HG03066 (cell line): Measurements from ENCODE around the gene TMCC2.
"Not testable (repeated sequence)": the region's sequence is repeated elsewhere in the genome, so short reads cannot be mapped to it uniquely, and the experiment has no call there.

Experiments used
- ATAC-seq: cut with Tn5 transposase; IDR thresholded peaks from one replicate; pipeline ENCODE4 v1.9.1; 2021; ENCODE audit warnings: low read depth; ENCODE audit not compliant: unreplicated experiment

Gene TMCC2, protein sequence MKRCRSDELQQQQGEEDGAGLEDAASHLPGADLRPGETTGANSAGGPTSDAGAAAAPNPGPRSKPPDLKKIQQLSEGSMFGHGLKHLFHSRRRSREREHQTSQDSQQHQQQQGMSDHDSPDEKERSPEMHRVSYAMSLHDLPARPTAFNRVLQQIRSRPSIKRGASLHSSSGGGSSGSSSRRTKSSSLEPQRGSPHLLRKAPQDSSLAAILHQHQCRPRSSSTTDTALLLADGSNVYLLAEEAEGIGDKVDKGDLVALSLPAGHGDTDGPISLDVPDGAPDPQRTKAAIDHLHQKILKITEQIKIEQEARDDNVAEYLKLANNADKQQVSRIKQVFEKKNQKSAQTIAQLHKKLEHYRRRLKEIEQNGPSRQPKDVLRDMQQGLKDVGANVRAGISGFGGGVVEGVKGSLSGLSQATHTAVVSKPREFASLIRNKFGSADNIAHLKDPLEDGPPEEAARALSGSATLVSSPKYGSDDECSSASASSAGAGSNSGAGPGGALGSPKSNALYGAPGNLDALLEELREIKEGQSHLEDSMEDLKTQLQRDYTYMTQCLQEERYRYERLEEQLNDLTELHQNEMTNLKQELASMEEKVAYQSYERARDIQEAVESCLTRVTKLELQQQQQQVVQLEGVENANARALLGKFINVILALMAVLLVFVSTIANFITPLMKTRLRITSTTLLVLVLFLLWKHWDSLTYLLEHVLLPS

GRCh38 chr1:205227584-205228013 lies at the start of gene TMCC2:
TMCC2 (plus strand) TSS chr1:205227946; CDS start chr1:205228565, 619 bp downstream.
- no peak for ATAC-seq

- ATAC-seq, result no peak
Measured at GRCh38 chr1:205179842-205180241, 47.9 kb upstream of the TMCC2 start.

DNA sequence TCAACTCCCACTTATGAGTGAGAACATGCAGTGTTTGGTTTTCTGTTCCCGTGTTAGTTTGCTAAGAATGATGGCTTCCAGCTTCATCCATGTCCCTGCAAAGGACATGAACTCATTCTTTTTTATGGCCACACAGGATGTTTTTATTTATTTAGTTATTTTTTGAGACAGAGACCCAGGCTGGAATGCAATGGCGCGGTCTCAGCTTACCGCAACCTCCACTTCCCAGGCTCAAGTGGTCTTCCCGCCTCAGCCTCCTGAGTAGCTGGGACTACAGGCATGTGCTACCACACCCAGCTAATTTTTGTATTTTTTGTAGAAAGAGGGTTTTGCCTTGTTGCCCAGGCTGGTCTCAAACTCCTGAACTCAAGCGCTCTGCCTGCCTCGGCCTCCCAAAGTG lies 47.4 kb upstream of the TMCC2 start:
- ATAC-seq, result not testable (repeated sequence)

DNA sequence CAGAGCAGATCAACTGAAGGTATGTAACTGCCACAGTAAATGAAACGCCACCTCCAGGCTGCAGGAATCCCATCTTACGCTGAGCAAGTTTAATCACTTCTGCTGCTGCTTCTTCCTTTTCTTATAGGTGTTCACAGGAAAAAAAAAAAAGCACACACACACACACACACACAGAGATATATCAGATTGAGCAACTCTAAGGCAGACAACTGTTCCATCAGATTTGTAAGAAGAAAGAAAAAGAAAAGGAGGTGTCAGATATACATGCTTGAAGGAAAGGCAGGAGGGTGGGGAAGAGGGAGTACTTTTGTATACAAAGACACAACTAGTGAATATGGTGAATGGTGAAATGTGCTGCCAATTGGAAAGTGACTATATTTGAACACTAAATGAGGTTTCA lies 44.8 kb upstream of the TMCC2 start:
- no peak for ATAC-seq

DNA sequence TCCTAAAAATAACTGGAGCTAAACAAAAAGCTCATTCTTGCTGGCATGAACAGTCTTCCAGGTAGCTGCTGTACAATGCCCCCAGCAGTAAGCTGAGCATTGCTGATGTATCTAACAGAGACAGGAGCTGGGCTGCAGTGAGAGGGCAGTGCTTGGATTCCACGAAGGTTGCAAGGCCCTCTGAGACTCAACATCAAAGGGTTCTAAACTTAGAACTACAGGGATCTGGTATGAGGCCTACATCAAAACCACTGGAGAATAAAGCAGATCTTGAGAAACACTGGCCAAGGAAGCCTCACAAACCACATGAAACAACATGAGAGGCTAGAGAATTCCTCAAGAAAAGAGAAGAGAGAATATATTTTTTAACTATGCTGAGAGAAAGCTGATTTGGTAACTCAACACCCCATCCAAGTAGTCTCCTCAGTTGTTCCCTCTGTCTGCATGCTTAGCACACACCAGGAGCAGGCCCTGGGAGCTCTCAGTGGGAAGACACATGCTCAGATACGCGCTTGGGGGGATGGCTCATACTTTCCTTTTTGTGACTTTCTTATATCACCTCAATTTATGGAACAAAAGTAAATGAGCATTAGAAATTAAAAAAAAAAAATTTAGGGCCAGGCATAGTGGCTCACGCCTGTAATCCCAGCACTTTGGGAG lies 43.9 kb upstream of the TMCC2 start:
- ATAC-seq, result no peak

DNA sequence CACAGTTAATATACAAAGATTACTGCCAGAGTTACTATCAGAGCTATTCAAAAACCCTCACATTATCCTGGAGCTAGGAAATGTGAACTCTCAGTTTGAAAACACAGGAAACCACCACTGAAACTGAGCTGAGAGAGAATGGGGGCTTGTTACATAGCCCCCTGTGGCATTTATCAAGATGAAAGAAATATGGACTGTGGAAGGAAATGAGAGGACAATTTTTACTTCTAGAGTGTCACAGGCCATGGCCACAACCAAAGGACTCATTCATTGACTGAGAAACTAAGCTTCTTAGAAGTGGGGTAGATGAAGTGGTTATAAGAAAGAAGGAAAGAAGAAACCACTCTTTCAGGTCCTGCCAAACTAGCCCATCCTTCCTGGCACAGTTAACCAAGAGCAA lies 41.6 kb upstream of the TMCC2 start:
- ATAC-seq, result no peak

GRCh38 chr1:205187420-205187819 lies 40.3 kb upstream of the TMCC2 start:
- ATAC-seq, result no peak

GRCh38 chr1:205188098-205188497 lies 39.6 kb upstream of the TMCC2 start:
- no peak for ATAC-seq

GRCh38 chr1:205188596-205188995 lies 39.1 kb upstream of the TMCC2 start:
- no peak for ATAC-seq

DNA sequence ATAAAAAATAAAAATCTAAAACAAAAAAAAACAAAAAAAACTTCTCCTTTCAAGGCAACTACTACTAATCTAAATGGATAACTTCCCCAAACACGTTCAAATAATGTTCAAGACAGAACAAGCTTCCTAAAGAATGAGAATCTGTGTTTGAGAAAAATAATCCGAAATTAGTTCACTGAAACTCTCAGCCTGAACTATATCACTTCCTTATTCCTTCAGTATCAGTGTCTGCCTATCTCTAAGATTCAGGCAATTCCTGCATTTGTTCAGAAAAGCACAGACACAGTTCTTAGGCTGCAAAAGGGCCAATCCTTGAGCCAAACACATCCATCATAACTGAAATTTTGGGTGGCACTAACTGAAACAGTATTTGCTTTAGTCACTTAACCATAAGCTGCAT lies 38.6 kb upstream of the TMCC2 start:
- no peak for ATAC-seq

DNA sequence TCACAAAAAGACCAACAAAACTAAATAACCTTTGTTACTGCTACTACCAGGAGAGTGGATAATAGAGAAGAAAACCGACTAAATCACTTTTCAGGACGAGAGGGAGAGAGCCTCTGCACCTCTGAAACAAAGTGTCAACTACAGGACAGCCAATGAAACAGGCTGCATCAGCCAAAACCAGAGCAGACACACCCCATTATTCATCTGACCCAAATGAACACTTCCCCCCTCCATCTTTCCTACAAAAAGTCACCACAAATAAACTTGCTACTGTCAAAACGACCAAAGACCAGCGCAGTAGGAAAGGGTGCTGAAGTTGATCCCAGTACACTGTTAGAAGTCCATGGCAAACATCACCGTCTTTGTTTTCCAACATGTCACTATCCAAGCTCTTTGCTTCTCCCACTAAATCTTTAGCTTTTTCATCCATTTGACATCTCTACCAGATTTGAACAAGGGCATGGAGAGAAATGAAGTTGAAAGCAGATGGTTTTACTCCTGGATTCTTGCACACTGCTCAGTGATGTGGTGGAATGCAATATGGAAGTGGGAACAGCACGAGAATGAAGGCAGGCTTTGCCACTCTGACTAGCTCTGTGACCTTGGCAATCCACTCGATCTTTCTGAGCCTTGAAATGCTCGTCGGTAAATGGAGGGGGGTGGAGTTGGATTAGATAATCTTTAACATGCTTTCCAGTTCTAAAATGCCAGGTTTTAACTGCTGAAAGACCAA lies 36.7 kb upstream of the TMCC2 start:
- ATAC-seq, result no peak

DNA sequence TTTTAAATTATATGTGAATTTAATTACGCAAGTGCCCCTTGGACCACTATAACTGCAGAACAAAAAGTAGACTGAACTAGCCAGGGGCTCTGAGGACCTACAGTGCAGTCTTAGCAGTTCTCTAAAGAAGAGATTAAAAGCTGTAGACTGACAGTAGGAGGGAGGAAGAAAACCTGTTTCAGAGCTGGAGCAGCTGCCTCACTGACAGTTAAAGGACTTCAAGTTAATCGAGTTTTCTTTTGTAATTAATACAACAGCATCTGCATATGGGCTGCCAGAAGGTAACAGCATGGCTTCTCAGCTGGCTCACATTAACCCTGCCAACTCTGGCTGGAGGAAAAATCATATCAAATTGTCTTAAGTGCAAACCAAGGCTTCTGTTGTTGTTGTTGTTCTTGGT lies 36.1 kb upstream of the TMCC2 start:
- ATAC-seq, result no peak

GRCh38 chr1:205192287-205192686 lies 35.5 kb upstream of the TMCC2 start:
- no peak for ATAC-seq

DNA sequence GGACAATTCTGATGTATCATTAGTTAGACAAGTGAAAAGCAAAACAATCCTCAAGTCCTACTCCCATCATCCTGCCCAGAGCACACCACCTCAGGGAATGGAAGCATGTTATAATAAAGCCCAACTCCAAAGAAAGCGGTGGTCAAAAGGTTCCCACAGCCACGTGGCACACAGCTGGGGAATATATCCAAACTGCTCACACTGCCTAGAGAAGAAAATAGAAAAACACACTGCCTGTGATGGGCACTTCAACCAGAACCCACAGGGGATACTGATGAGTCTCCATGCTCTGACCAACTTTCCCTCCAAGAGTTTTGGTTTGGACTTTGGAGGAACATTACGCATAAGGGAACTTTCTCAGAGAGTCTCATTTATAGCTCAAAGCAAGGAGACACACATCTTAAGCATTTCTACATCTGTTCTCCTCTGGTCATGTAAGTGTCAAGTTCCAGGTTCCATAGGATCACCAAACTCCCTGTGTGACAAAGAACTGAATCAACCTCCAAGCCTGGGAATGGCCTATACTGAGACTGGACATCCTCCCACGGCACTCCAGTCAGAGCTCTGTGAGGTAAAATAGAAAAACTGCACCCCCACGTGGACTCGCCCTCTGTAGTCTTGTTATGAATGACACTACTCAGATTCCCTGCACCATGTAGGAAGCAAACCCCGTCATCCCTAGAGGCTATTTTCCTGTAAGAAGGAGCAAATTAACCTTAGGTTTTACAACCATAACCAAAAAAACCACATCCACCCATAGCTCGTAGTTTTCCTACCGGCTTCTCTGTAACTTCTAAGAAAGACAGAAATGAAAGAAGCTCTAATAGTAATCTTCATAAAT lies 28.4 kb upstream of the TMCC2 start:
- ATAC-seq, result no peak

DNA sequence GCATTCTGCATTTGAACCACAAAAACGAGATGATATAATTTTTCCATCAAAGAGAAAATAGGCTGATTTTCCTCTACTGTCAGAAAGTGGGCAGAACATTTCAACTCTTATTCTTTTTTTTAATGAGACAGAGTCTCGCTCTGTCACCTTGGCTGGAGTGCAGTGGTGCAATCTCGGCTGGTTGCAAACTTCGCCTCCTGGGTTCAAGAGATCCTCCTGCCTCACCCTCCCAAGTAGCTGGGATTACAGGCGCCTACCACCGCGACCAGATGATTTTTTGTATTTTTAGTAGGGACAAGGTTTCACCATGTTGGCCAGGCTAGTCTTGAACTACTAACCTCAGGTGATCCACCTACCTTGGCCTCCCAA lies 27.8 kb upstream of the TMCC2 start:
- ATAC-seq, result no peak

- ATAC-seq, result no peak
Measured at GRCh38 chr1:205204552-205204951, 23.2 kb upstream of the TMCC2 start.

DNA sequence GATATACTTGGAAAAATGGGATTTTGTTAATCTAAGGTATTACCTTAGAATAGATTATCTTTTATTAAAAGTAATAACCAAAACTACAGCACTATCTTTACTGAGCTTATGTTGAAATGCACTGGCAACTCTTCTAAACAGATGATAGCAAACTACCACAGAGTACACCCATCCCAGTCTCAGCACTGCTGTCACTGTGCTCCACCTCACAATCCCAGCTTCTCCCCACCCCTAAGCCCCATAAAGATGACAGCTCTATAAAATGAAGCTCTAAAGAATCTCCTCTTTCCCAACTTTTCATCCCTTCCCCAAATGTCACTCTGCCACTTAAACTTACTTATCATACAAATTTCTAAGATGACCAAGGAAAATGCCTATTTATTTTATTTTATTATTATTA lies 22.7 kb upstream of the TMCC2 start:
- ATAC-seq, result no peak

DNA sequence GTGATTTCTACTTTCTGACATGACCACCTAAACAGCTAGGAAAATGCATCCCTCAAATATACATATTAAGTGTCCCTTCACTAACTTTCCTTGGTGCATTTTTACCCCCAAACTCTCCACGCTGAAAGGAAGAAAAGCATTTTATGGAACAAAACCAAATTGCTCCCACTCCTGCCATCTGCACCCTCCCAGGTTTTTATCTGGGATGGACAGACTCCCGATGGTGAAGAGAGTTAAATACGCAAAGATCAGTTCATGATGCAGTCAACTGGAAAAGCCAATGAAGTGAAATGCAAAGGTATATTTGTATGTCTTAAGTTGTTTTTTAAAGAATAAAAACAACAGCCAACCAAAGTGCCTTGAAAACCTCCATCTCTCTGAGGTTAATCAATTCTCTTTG lies 18.9 kb upstream of the TMCC2 start:
- no peak for ATAC-seq

- no peak for ATAC-seq
Measured at GRCh38 chr1:205210756-205211168, 17.0 kb upstream of the TMCC2 start.
